ENCODE data around the gene CCT2.

CCT2 gene

DNA sequence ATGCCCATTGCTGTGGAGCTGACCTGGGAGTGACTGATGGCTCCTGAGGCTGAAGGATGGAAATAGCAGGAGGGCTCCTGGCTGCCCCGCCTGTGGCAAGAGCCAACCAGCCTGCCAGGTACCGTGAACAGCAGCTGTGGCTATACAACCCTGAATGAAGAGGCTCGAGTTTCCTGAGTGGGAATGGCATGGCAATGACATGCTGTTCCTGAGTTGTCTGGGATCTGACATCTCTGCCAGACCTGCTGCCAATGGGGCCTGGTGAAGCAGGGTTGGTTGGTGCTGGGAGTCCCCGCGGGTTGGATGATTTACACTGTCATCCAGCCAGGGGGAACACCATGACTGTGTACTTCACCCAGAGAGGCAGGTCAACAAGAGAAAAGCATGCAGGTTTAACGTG is 57.3 kb downstream of the CCT2 start:
- DNase-seq (ENCODE audit: low read depth): no peak

DNA sequence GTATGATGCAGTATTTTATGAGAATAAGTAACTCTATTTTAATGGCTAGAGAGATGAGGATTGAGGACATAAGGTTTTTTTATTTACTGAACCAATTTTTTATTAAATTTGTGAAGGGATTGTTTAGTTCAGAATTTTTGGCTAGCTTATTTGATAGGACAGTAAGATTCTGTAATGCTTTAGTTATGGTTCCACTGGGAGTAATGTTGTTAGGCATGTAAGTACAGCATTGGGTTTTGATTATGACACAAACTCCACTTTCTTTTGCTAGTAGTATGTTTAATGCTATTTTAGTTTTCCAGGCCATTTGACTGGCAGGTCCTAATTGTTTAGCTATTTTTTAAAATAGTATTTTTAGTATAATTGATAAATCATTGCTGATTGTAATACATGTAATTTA is 59.3 kb downstream of the CCT2 start:
- no peak for DNase-seq (ENCODE audit: low read depth)

DNA sequence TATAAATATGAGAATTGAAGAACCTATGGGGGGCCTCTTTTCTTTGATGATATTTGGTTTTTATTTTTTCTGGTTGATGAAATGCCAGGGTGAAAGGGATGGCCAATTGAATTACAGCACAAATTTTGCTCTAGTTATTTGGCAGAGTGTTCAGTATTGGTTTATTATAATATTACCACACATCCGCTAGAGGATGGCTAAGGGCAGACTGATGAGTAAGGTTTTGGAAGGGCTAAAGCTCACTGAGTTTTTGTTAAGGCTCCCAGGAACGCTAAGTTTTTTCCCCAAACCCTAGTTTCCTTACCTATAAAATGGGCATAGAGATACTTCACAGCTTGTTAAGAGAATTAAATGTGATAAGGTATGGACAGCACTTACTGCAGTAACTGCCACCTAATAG is 59.8 kb downstream of the CCT2 start:
- no peak for DNase-seq (ENCODE audit: low read depth)

DNA sequence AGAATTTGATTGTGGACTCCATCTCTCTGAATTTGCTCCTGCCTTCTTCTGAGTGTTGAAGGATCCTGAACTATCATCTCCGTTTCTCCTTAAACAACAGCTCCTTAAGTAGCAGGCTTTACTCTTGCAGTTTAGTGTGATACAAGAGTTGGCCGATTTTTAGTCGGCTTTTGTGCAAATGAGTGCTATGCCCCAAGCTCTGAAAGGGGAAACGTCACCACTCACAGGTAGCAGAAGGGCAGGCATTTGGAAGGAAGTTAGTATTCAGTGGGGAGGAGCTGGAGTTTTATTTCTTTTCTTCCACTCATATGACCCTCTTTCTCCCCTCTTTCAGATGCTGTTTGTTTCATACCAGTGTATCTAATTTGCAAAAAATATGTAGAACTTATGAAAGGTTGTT is 61.9 kb downstream of the CCT2 start:
- no peak for DNase-seq (ENCODE audit: low read depth)

DNA sequence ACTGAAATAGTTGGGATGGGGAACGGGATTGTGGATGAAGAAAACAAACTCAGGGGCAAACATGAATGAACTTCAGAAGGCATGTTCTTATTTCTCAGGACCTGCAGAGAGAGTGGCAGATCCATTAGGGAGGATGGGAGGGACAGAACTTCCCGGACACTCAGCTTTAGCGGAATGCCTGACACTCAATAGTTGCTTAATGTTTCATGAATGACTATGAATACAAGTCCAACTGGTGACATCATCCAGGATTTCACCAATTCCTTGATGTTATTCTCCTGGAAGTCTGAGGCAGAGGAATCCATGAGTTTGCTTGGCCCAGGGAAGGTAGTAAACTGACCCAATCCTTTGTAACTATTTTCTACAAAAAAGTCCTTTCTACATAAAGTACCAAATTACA is 63.2 kb downstream of the CCT2 start:
- no peak for DNase-seq (ENCODE audit: low read depth)

DNA sequence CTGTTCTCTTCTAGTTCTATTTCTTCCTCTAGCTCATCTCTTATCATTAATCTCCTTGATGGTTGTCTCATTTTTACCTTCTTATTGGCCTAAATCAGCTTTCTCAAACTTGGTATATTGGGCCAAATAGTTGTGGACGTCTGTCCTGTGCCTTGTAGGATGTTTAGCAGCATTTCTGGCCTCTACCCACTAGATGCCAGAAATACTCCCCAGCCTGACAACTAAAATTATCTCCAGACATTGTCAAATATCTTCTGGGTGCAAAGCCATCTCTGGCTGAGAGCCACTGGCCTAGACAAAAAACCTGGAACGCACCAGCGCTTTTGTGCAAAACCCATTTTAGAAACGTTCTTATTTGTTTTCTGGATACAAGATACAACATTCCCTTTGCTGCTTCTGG is 64.3 kb downstream of the CCT2 start:
- DNase-seq (ENCODE audit: low read depth): no peak

Measured in stimulated activated CD4-positive, alpha-beta T cell treated with anti-CD3 and anti-CD28 coated beads, Interleukin-2, amount 100 ng/mL, for 4 hours (primary cell).